Measurements from ENCODE around the gene LY6G6C.

Gene LY6G6C

GRCh38 chr6:31760790-31761189, 39.2 kb upstream of the LY6G6C start:
- TF ChIP-seq GATA2 (IDR thresholded peaks at IDR 0.05; ENCODE audit: low read depth, low read length) (no peak), GATA3 (IDR thresholded peaks at IDR 0.05; ENCODE audit: low read depth, low read length) (no peak)

- TF ChIP-seq GATA3 (IDR thresholded peaks at IDR 0.05; ENCODE audit: low read depth, low read length), result no peak
- no peak for TF ChIP-seq GATA2 (IDR thresholded peaks at IDR 0.05; ENCODE audit: low read depth, low read length)
Measured at GRCh38 chr6:31758281-31758680, 36.7 kb upstream of the LY6G6C start.

GRCh38 chr6:31752739-31753319, 31.3 kb upstream of the LY6G6C start:
- no peak for TF ChIP-seq GATA3 (IDR thresholded peaks at IDR 0.05; ENCODE audit: low read depth, low read length)
- TF ChIP-seq GATA2 (IDR thresholded peaks at IDR 0.05; ENCODE audit: low read depth, low read length), result no peak

GRCh38 chr6:31750411-31751022, 29.0 kb upstream of the LY6G6C start:
- TF ChIP-seq GATA3 (IDR thresholded peaks at IDR 0.05; ENCODE audit: low read depth, low read length) (no peak), GATA2 (IDR thresholded peaks at IDR 0.05; ENCODE audit: low read depth, low read length) (no peak)

- TF ChIP-seq GATA2 (IDR thresholded peaks at IDR 0.05; ENCODE audit: low read depth, low read length) (no peak), GATA3 (IDR thresholded peaks at IDR 0.05; ENCODE audit: low read depth, low read length) (no peak)
Measured at GRCh38 chr6:31749301-31750036, 27.9 kb upstream of the LY6G6C start.

GRCh38 chr6:31744422-31744821, 22.9 kb upstream of the LY6G6C start:
- TF ChIP-seq GATA2 (IDR thresholded peaks at IDR 0.05; ENCODE audit: low read depth, low read length) (no peak), GATA3 (IDR thresholded peaks at IDR 0.05; ENCODE audit: low read depth, low read length) (no peak)

GRCh38 chr6:31742894-31743293, 21.3 kb upstream of the LY6G6C start:
- TF ChIP-seq GATA3 (IDR thresholded peaks at IDR 0.05; ENCODE audit: low read depth, low read length) (no peak), GATA2 (IDR thresholded peaks at IDR 0.05; ENCODE audit: low read depth, low read length) (no peak)

- no peak for TF ChIP-seq GATA3 (IDR thresholded peaks at IDR 0.05; ENCODE audit: low read depth, low read length)
- TF ChIP-seq GATA2 (IDR thresholded peaks at IDR 0.05; ENCODE audit: low read depth, low read length), result no peak
Measured at GRCh38 chr6:31741815-31742214, 20.3 kb upstream of the LY6G6C start.

- TF ChIP-seq GATA2 (IDR thresholded peaks at IDR 0.05; ENCODE audit: low read depth, low read length) (no peak), GATA3 (IDR thresholded peaks at IDR 0.05; ENCODE audit: low read depth, low read length) (no peak)
Measured at GRCh38 chr6:31740397-31741223, 19.1 kb upstream of the LY6G6C start.

- TF ChIP-seq GATA3 (IDR thresholded peaks at IDR 0.05; ENCODE audit: low read depth, low read length), result no peak
Measured at GRCh38 chr6:31739639-31740396, 18.3 kb upstream of the LY6G6C start, which contains the start of gene MSH5. Gene MSH5, plus strand, starts transcription at chr6:31740005. Its CDS starts 462 bp downstream, at chr6:31740467.

- TF ChIP-seq GATA3 (IDR thresholded peaks at IDR 0.05; ENCODE audit: low read depth, low read length) (no peak), GATA2 (IDR thresholded peaks at IDR 0.05; ENCODE audit: low read depth, low read length) (no peak)
Measured at GRCh38 chr6:31737991-31738979, 16.7 kb upstream of the LY6G6C start.

GRCh38 chr6:31737315-31737990, 15.9 kb upstream of the LY6G6C start:
- no peak for TF ChIP-seq GATA3 (IDR thresholded peaks at IDR 0.05; ENCODE audit: low read depth, low read length)
- TF ChIP-seq GATA2 (IDR thresholded peaks at IDR 0.05; ENCODE audit: low read depth, low read length), result no peak

All from SH-SY5Y (cell line).